PC-9 (cell line): ENCODE data around the gene LPAR1.

Source experiments
- CTCF ChIP-seq: fragments of 200-600 bp; sonication (generic); conservative IDR thresholded peaks from 2 replicates; pipeline ENCODE4 v1.6.1; 2017; ENCODE audit warnings: mixed run types, antibody characterized with exemption, mild to moderate bottlenecking, moderate library complexity
- EZH2 ChIP-seq: fragments of 200-600 bp; sonication (generic); IDR thresholded peaks from 2 replicates; pipeline ENCODE4 v1.8.0; 2017; ENCODE audit warnings: antibody characterized with exemption, low read depth

- TF ChIP-seq EZH2 (no peak), CTCF (no peak)
Measured at GRCh38 chr9:110995420-110996340, 42.6 kb downstream of the LPAR1 start.
